ENCODE data around the gene ELP5. TPM values are rescaled to one million over a fixed set of nuclear protein-coding genes. Genes with fewer than 3 reads are reported as not detected.

ELP5 gene
- total RNA-seq, 1 experiment from 2014 or later = 49.6 TPM

- peak overlapping the region in 2 of 3 experiments; percentile 17 to 33; a peak in 2 of 7 replicates for H3K27ac Mint-ChIP-seq
- Histone ChIP-seq H3K27ac (ENCODE audit: insufficient read length, low read depth, low read length) (no peak overlapping the region), H3K4me2 (ENCODE audit: insufficient read depth, insufficient read length, low read length) (no peak overlapping the region)
These were observed 2.8 kb upstream of the ELP5 start for GRCh38 chr17:7249214-7249613.

More at GRCh38 chr17:7249214-7249613, 2.8 kb upstream of the ELP5 start:
- no peaks in the 10 kb centered on the region for H3K9me3 Mint-ChIP-seq
- TF ChIP-seq CTCF (conservative IDR thresholded peaks at IDR 0.05) = no peak
- no peak overlapping the region for H4K5ac ChIP-seq (ENCODE audit: insufficient read length, low read depth, low read length)
- H4K20me1 ChIP-seq (ENCODE audit: control insufficient read depth, insufficient read depth, insufficient read length) = no peaks in the 10 kb centered on the region
- H2BK5ac ChIP-seq (ENCODE audit: insufficient read length, low read length) = no peak overlapping the region
- no peak overlapping the region for H2BK20ac ChIP-seq (ENCODE audit: low read depth, low read length, poor library complexity, severe bottlenecking)
- no peak overlapping the region for H3K56ac ChIP-seq (ENCODE audit: insufficient read length, low read depth, low read length)
- H3K4ac ChIP-seq (ENCODE audit: low read depth, low read length) = no peak overlapping the region
- H3K4me1 ChIP-seq (ENCODE audit: insufficient read depth, low read length) = no peaks in the 10 kb centered on the region; the same call in 1 of the 2 replicates
- no peak overlapping the region for H2AFZ ChIP-seq (ENCODE audit: low read length)
- H4K8ac ChIP-seq (replicated peaks; ENCODE audit: insufficient read length, low read depth, low read length) = no peak overlapping the region
- H3K36me3 Mint-ChIP-seq (ENCODE audit: insufficient read depth in 1 of 3, low read depth in 3 of 3) = peaks cover 23 to 39% (median 33%) of the 10 kb centered on the region in 3 experiments
- no peak overlapping the region for H2AK5ac ChIP-seq (ENCODE audit: insufficient read length, low read length)
- H3K27me3 ChIP-seq (ENCODE audit: insufficient read depth, low read length) = no peaks in the 10 kb centered on the region
- no peaks in the 10 kb centered on the region for H3K27me3 Mint-ChIP-seq (ENCODE audit: low read depth)
- H2BK120ac ChIP-seq (ENCODE audit: low read depth, low read length, poor library complexity, severe bottlenecking) = no peak overlapping the region
- H2BK12ac ChIP-seq (ENCODE audit: insufficient read length, low read depth, low read length) = no peak overlapping the region
- no peak overlapping the region for H3K14ac ChIP-seq (ENCODE audit: insufficient read depth, low read length)
- WGBS (ENCODE audit: extremely low coverage, insufficient read length, low lambda C conversion rate) = no CpG with 5 or more reads among the region's 6 CpGs
- peak overlapping the region; percentile 90 to 95; a peak in 4 of 5 replicates for H3K4me3 Mint-ChIP-seq
- peaks cover 31 to 34% of the 10 kb centered on the region in 2 experiments for H3K4me1 Mint-ChIP-seq
- H2BK15ac ChIP-seq (ENCODE audit: low read depth, low read length) = no peak overlapping the region
- no peaks in the 10 kb centered on the region for H3K9me3 ChIP-seq (ENCODE audit: control insufficient read depth, low read depth, low read length)
- H3K23ac ChIP-seq (ENCODE audit: insufficient read length, low read depth, low read length) = no peak overlapping the region
- peak overlapping the region; percentile 16 for H3K9ac ChIP-seq (ENCODE audit: extremely low read depth, insufficient read length, low read length)
- peaks cover 23% of the 10 kb centered on the region; the same call in 1 of the 2 replicates for H3K79me2 ChIP-seq (ENCODE audit: insufficient read depth, low read length)
- H3K18ac ChIP-seq (ENCODE audit: insufficient read length, low read depth, low read length) = no peak overlapping the region
- no peak overlapping the region for H3T11ph ChIP-seq (ENCODE audit: low read length)
- peaks cover 6% of the 10 kb centered on the region for H3K23me2 ChIP-seq (ENCODE audit: insufficient read length, low read depth, low read length, poor library complexity, severe bottlenecking)
- H4K91ac ChIP-seq (ENCODE audit: insufficient read length, low read depth, low read length) = no peak overlapping the region
- DNase-seq = no peak
- peaks cover 13% of the 10 kb centered on the region for H3K79me1 ChIP-seq (ENCODE audit: insufficient read depth, low read depth, low read length, poor library complexity, severe bottlenecking)
